Measurements from ENCODE around the gene CLECL1. TPM values are rescaled to one million over a fixed set of nuclear protein-coding genes. Genes with fewer than 3 reads are reported as not detected.
A peak's percentile ranks its signal among the peaks of the same experiment; 100 is the strongest.

CLECL1 gene
- total and polyA plus RNA-seq, 10 donors: 6.3 to 103 (median 14.5) TPM

GRCh38 chr12:9749640-9750039, 16.7 kb upstream of the CLECL1 start:
- 0 to 55% (median 33%) methylated on average over 1 of the region's 1 CpG for WGBS, 5 donors
- peaks cover 9 to 64% (median 30%) of the 10 kb centered on the region in 6 donors for H3K4me1 ChIP-seq
- H3K27me3 ChIP-seq (replicated peaks in 1 of 7): no peaks in the 10 kb centered on the region
- no peak for DNase-seq
- intact Hi-C loops (cut with DNase I; ENCODE audit: low total_unique reads): loop anchor here (2.0 to 5.0 kb wide), 2 partner anchors 48 to 177 kb away; no protein-coding TSS in a partner anchor
- peaks cover 0 to 32% (median 11%) of the 10 kb centered on the region in 6 donors for H3K36me3 ChIP-seq
- no peaks in the 10 kb centered on the region for H3K9me3 ChIP-seq
- no peak overlapping the region for H3K4me3 ChIP-seq
- no peak for TF ChIP-seq CTCF (IDR thresholded peaks at IDR 0.05 in 8 of 11, conservative IDR thresholded peaks at IDR 0.05 in 3 of 11)
- TF ChIP-seq POLR2A (IDR thresholded peaks at IDR 0.05): no peak
- no peak overlapping the region for H3K27ac ChIP-seq

- no peak for DNase-seq
- H3K27me3 ChIP-seq (replicated peaks in 1 of 7): no peaks in the 10 kb centered on the region
- intact Hi-C loops (cut with DNase I; ENCODE audit: low total_unique reads): no loop called here
- no peak overlapping the region for H3K27ac ChIP-seq
- H3K4me3 ChIP-seq: no peak overlapping the region
- H3K4me1 ChIP-seq: peaks cover 5 to 61% (median 34%) of the 10 kb centered on the region in 6 donors
- 73 to 81% (median 78%) methylated on average over 3 of the region's 3 CpGs for WGBS, 5 donors
- TF ChIP-seq POLR2A (IDR thresholded peaks at IDR 0.05) (no peak), CTCF (IDR thresholded peaks at IDR 0.05 in 8 of 11, conservative IDR thresholded peaks at IDR 0.05 in 3 of 11) (no peak), POLR2AphosphoS5 (IDR thresholded peaks at IDR 0.05) (no peak)
- no peaks in the 10 kb centered on the region for H3K9me3 ChIP-seq
- H3K36me3 ChIP-seq: no peaks in the 10 kb centered on the region
Measured at GRCh38 chr12:9745199-9745598, 12.3 kb upstream of the CLECL1 start.

- 47 to 49% (median 48%) methylated on average over 5 of the region's 5 CpGs for WGBS, 5 donors
- intact Hi-C loops (cut with DNase I; ENCODE audit: low total_unique reads): no loop called here
- no peaks in the 10 kb centered on the region for H3K36me3 ChIP-seq
- H3K4me3 ChIP-seq: no peak overlapping the region
- H3K27ac ChIP-seq: peak overlapping the region; percentile 49 to 89 (median 78)
- H3K27me3 ChIP-seq (replicated peaks in 1 of 7): no peaks in the 10 kb centered on the region
- peak in 1 of 3 donors; percentile 37 for TF ChIP-seq POLR2AphosphoS5 (IDR thresholded peaks at IDR 0.05)
- no peak for TF ChIP-seq POLR2A (IDR thresholded peaks at IDR 0.05)
- H3K4me1 ChIP-seq: peaks cover 9 to 56% (median 43%) of the 10 kb centered on the region in 6 donors
- no peaks in the 10 kb centered on the region for H3K9me3 ChIP-seq
- peak; percentile 72 for DNase-seq
Measured at GRCh38 chr12:9742661-9743060, 9.8 kb upstream of the CLECL1 start.

- Histone ChIP-seq H3K9me3 (no peaks in the 10 kb centered on the region), H3K4me3 (peak overlapping the region in 1 of 8 donors; percentile 28), H3K4me1 (peaks cover 17 to 65% (median 53%) of the 10 kb centered on the region in 6 donors), H3K27ac (peak overlapping the region; percentile 54 to 89 (median 78)), H3K36me3 (no peaks in the 10 kb centered on the region), H3K27me3 (replicated peaks in 1 of 7) (no peaks in the 10 kb centered on the region)
- intact Hi-C loops (cut with DNase I; ENCODE audit: low total_unique reads): no loop called here
- TF ChIP-seq POLR2AphosphoS5 (IDR thresholded peaks at IDR 0.05) (peak in 1 of 3 donors; percentile 76), POLR2A (IDR thresholded peaks at IDR 0.05) (peak in 1 of 3 donors; percentile 15), CTCF (IDR thresholded peaks at IDR 0.05 in 8 of 11, conservative IDR thresholded peaks at IDR 0.05 in 3 of 11) (no peak)
- peak; percentile 80 for DNase-seq
- WGBS, 5 donors: 23 to 44% (median 34%) methylated on average over 4 of the region's 4 CpGs
Measured at GRCh38 chr12:9741726-9742125, 8.8 kb upstream of the CLECL1 start.
